OCI-LY3 (cell line): ENCODE measurements around the gene TMSB10.

Experiments used
- EZH2phosphoT487 ChIP-seq: fragments of 200-600 bp; shearing (Covaris generic); IDR thresholded peaks from 2 replicates; pipeline ENCODE4 v1.6.1; 2018; ENCODE audit warnings: antibody characterized with exemption, mixed run types, low read depth
- TF ChIP-seq, protein P1 (sequence below): fragments of 200-600, 300-600 bp; sonication (generic); IDR thresholded peaks from 2 replicates; pipeline ENCODE4 v1.5.1; 2014; ENCODE audit warnings: antibody characterized with exemption, low read length, low read depth

DNA sequence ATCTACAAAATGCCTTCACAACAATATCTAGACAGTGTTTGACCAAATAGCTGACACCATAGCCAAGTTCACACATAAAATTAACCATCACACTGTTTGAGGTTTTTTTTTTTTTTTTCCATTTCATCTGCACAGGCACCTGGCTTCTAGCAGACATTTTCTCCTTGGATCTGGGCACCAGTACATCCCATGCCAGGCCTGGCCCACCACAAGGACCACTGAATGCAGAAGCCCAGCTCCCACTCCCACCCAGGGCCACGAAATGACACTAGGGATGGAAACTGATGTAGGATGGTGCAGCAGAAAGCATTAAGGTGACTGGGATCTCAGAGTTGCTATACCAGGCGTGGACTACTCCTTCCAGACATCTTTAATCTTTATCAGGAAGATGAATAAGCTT is 13.0 kb downstream of the TMSB10 start:
- TF ChIP-seq, protein P1, sequence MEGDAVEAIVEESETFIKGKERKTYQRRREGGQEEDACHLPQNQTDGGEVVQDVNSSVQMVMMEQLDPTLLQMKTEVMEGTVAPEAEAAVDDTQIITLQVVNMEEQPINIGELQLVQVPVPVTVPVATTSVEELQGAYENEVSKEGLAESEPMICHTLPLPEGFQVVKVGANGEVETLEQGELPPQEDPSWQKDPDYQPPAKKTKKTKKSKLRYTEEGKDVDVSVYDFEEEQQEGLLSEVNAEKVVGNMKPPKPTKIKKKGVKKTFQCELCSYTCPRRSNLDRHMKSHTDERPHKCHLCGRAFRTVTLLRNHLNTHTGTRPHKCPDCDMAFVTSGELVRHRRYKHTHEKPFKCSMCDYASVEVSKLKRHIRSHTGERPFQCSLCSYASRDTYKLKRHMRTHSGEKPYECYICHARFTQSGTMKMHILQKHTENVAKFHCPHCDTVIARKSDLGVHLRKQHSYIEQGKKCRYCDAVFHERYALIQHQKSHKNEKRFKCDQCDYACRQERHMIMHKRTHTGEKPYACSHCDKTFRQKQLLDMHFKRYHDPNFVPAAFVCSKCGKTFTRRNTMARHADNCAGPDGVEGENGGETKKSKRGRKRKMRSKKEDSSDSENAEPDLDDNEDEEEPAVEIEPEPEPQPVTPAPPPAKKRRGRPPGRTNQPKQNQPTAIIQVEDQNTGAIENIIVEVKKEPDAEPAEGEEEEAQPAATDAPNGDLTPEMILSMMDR, result no peak
- TF ChIP-seq EZH2phosphoT487, result no peak
